ENCODE measurements around the gene LPP.
"Not testable (repeated sequence)": the region's sequence is repeated elsewhere in the genome, so short reads cannot be mapped to it uniquely, and the experiment has no call there.

Gene LPP

DNA sequence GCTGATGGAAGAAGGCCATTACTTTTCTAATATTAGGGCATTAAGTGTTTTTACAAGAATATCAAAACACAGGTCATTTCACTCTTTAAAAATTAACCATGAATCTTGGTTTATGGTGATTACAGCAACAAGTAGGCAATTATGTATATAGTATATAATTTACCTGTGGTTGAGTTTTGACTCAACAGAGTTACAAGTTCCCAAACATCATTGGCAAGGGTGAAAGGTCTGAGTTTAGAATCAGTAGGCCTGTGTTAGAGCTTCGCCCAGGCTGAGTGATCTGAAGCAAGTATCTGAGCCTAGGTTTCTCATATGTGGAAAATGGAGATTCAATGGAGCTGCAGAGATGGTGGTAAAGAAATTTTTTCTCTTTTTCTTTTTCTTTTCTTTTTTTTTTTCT is 25.1 kb upstream of the LPP start:
- H3K27ac ChIP-seq (ENCODE audit: poor library complexity, severe bottlenecking) = no peak overlapping the region
- no peak overlapping the region for H3K4me3 ChIP-seq (ENCODE audit: severe bottlenecking)
- TF ChIP-seq CTCF (IDR thresholded peaks at IDR 0.05; ENCODE audit: poor library complexity, severe bottlenecking) = no peak
- ATAC-seq (ENCODE audit: low read depth) (no peak), DNase-seq (ENCODE audit: low spot score) (no peak)
- no peaks in the 10 kb centered on the region for H3K9me3 ChIP-seq (ENCODE audit: severe bottlenecking)
- no peaks in the 10 kb centered on the region for H3K4me1 ChIP-seq (ENCODE audit: insufficient read depth, poor library complexity, severe bottlenecking)
- H3K27me3 ChIP-seq (ENCODE audit: insufficient read depth, poor library complexity, severe bottlenecking) = no peaks in the 10 kb centered on the region
- H3K36me3 ChIP-seq (ENCODE audit: low read depth) = no peaks in the 10 kb centered on the region

- not testable (repeated sequence) for H3K27ac ChIP-seq (ENCODE audit: poor library complexity, severe bottlenecking); DNase-seq (ENCODE audit: low spot score); H3K4me1 ChIP-seq (ENCODE audit: insufficient read depth, poor library complexity, severe bottlenecking); H3K9me3 ChIP-seq (ENCODE audit: severe bottlenecking); ATAC-seq (ENCODE audit: low read depth); H3K36me3 ChIP-seq (ENCODE audit: low read depth); H3K4me3 ChIP-seq (ENCODE audit: severe bottlenecking); H3K27me3 ChIP-seq (ENCODE audit: insufficient read depth, poor library complexity, severe bottlenecking)
Measured at GRCh38 chr3:188131023-188131422, 22.9 kb upstream of the LPP start.

DNA sequence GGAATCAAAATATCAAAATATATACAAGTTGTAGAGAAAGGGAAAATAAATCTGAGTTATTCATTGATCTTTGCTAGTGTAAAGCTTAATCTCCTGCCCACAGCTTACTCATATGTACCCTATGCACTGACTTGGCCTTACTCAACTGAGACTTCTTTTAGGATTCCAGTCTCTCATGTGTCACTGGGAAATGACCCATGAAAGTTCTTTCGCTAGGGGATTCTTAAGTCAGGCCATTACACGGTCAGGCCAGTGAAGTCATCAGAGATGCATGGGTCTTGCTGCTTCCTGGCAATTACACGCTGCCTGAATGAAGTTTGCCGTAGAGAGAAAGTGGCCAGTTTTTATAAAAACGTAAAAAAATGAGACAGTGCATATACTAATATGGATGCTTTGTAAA is 20.7 kb upstream of the LPP start:
- DNase-seq (ENCODE audit: low spot score) (no peak), ATAC-seq (ENCODE audit: low read depth) (no peak)
- Histone ChIP-seq H3K36me3 (ENCODE audit: low read depth) (no peaks in the 10 kb centered on the region), H3K4me1 (ENCODE audit: insufficient read depth, poor library complexity, severe bottlenecking) (no peaks in the 10 kb centered on the region), H3K27me3 (ENCODE audit: insufficient read depth, poor library complexity, severe bottlenecking) (no peaks in the 10 kb centered on the region), H3K4me3 (ENCODE audit: severe bottlenecking) (no peak overlapping the region), H3K27ac (ENCODE audit: poor library complexity, severe bottlenecking) (no peak overlapping the region), H3K9me3 (ENCODE audit: severe bottlenecking) (no peaks in the 10 kb centered on the region)
- no peak for TF ChIP-seq CTCF (IDR thresholded peaks at IDR 0.05; ENCODE audit: poor library complexity, severe bottlenecking)

DNA sequence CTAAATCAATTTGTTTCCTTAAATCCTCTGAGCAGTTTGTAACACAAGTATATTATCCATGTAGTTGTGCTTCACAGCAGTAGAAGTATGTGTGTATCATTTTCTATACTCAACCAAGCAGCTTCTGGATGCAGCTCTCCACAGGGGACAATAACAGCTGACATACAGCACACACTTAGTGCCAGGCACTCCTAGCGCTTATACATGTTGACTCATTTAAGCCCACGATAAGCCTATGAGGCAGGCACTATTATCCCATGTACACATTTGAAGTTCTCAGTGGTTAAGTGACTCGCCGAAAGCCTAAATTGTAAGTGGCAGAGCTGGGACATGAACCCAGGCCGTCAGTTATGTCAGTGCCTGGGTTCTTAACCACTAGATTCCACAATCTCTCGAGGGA is 20.3 kb upstream of the LPP start:
- no peaks in the 10 kb centered on the region for H3K27me3 ChIP-seq (ENCODE audit: insufficient read depth, poor library complexity, severe bottlenecking)
- no peak for DNase-seq (ENCODE audit: low spot score)
- no peaks in the 10 kb centered on the region for H3K9me3 ChIP-seq (ENCODE audit: severe bottlenecking)
- no peaks in the 10 kb centered on the region for H3K4me1 ChIP-seq (ENCODE audit: insufficient read depth, poor library complexity, severe bottlenecking)
- no peak for TF ChIP-seq CTCF (IDR thresholded peaks at IDR 0.05; ENCODE audit: poor library complexity, severe bottlenecking)
- no peak for ATAC-seq (ENCODE audit: low read depth)
- H3K36me3 ChIP-seq (ENCODE audit: low read depth) = no peaks in the 10 kb centered on the region
- no peak overlapping the region for H3K4me3 ChIP-seq (ENCODE audit: severe bottlenecking)
- no peak overlapping the region for H3K27ac ChIP-seq (ENCODE audit: poor library complexity, severe bottlenecking)

GRCh38 chr3:188134079-188134478 is 19.9 kb upstream of the LPP start:
- Histone ChIP-seq H3K27ac (ENCODE audit: poor library complexity, severe bottlenecking) (no peak overlapping the region), H3K4me1 (ENCODE audit: insufficient read depth, poor library complexity, severe bottlenecking) (no peaks in the 10 kb centered on the region), H3K36me3 (ENCODE audit: low read depth) (no peaks in the 10 kb centered on the region), H3K4me3 (ENCODE audit: severe bottlenecking) (no peak overlapping the region), H3K9me3 (ENCODE audit: severe bottlenecking) (no peaks in the 10 kb centered on the region), H3K27me3 (ENCODE audit: insufficient read depth, poor library complexity, severe bottlenecking) (no peaks in the 10 kb centered on the region)
- DNase-seq (ENCODE audit: low spot score) (no peak), ATAC-seq (ENCODE audit: low read depth) (no peak)
- TF ChIP-seq CTCF (IDR thresholded peaks at IDR 0.05; ENCODE audit: poor library complexity, severe bottlenecking) = no peak
